Keratinocyte (primary cell): ENCODE data around the gene FBXO31. TPM values are rescaled to one million over a fixed set of nuclear protein-coding genes. Genes with fewer than 3 reads are reported as not detected.

ENCODE experiments used
- DNase-seq: peaks from one replicate; pipeline ENCODE4 v3.0.0-alpha.2; 2011; ENCODE audit warnings: low read depth, missing footprints, low spot score
- FAIRE-seq: peaks from 2 replicates; lab custom pipeline; 2011; peaks lifted over from hg19 to GRCh38; lab: Jason Lieb, UNC
- H2AFZ ChIP-seq: 2 replicates; pipeline ENCODE4 v1.6.0; 2012; ENCODE audit warnings: low read length, control low read depth, inconsistent platforms; ENCODE audit not compliant: control insufficient read depth
- H3K27ac ChIP-seq: 2 replicates; pipeline ENCODE4 v1.5.1; 2011; ENCODE audit warnings: low read length; ENCODE audit not compliant: control insufficient read depth, insufficient read depth
- H3K27me3 ChIP-seq: 3 replicates; pipeline ENCODE4 v1.6.0; 2011; ENCODE audit warnings: low read length; ENCODE audit not compliant: control insufficient read depth, insufficient read depth; ENCODE audit errors: extremely low read depth
- H3K36me3 ChIP-seq, 2 experiments: 2 replicates in 1 of 2; 3 replicates in 1 of 2; pipeline ENCODE4 v1.5.1; 2011; ENCODE audit warnings: low read length in 2 of 2, mild to moderate bottlenecking in 1 of 2; ENCODE audit not compliant: control insufficient read depth in 2 of 2, insufficient read depth in 2 of 2; ENCODE audit errors: extremely low read depth in 1 of 2
- H3K4me1 ChIP-seq: 3 replicates; pipeline ENCODE4 v1.5.1; 2011; ENCODE audit warnings: low read length; ENCODE audit not compliant: control insufficient read depth, insufficient read depth; ENCODE audit errors: extremely low read depth
- H3K4me2 ChIP-seq: 3 replicates; pipeline ENCODE4 v1.6.0; 2011; ENCODE audit warnings: low read depth, low read length; ENCODE audit not compliant: control insufficient read depth, insufficient read depth; ENCODE audit errors: extremely low read depth
- H3K4me3 ChIP-seq, 3 experiments: fragments of 200-600 bp in 1 of 3; sonication (generic) in 1 of 3; 2 replicates in 2 of 3; 3 replicates in 1 of 3; pipeline ENCODE4 v1.5.1; 2011 to 2016; ENCODE audit warnings: low read length in 3 of 3, mild to moderate bottlenecking in 3 of 3, control low read depth in 2 of 3, inconsistent platforms in 1 of 3, low read depth in 1 of 3, mixed read lengths in 1 of 3, mixed run types in 1 of 3, moderate library complexity in 1 of 3; ENCODE audit not compliant: control insufficient read depth in 2 of 3, insufficient read depth in 2 of 3; ENCODE audit errors: extremely low read depth in 1 of 3
- H3K79me2 ChIP-seq: 2 replicates; pipeline ENCODE4 v1.6.0; 2012; ENCODE audit warnings: low read length; ENCODE audit not compliant: control insufficient read depth, insufficient read depth
- H3K9ac ChIP-seq: 3 replicates; pipeline ENCODE4 v1.6.0; 2011; ENCODE audit warnings: low read length; ENCODE audit not compliant: control insufficient read depth, insufficient read depth; ENCODE audit errors: extremely low read depth
- H3K9me1 ChIP-seq: 3 replicates; pipeline ENCODE4 v1.6.0; 2011; ENCODE audit warnings: low read length; ENCODE audit not compliant: control insufficient read depth, insufficient read depth; ENCODE audit errors: extremely low read depth
- H3K9me3 ChIP-seq: 2 replicates; pipeline ENCODE4 v1.5.1; 2012; ENCODE audit warnings: low read depth, low read length; ENCODE audit not compliant: control insufficient read depth
- H4K20me1 ChIP-seq: 3 replicates; pipeline ENCODE4 v1.6.0; 2011; ENCODE audit warnings: low read length; ENCODE audit not compliant: control insufficient read depth, insufficient read depth; ENCODE audit errors: extremely low read depth
- EZH2 ChIP-seq: IDR thresholded peaks from one replicate; pipeline ENCODE4 v1.6.1; 2012; ENCODE audit warnings: inconsistent platforms, mild to moderate bottlenecking, low read length, moderate library complexity
- dilution Hi-C: fragments of 300-500 bp; cut with MboI; formaldehyde crosslinking; loops from one replicate; pipeline ENCODE4 v1.7.0; 2020; ENCODE audit warnings: low sequenced_read_pairs; ENCODE audit not compliant: extremely low pct_ligation_motif_present
- polyA plus RNA-seq, 5 experiments: library from polyadenylated mRNA; depleted of rRNA in 3 of 5; stranded (reverse) in 3 of 5; stranded (forward) in 1 of 5; unstranded in 1 of 5; fragments of >200 nt; gene quantifications; 1 replicate in 1 of 5; 2 replicates in 3 of 5; 3 replicates in 1 of 5; pipeline versions ENCODE4 v1.2.1 to v1.2.3, GENCODE V29; 2011 to 2012; ENCODE audit warnings: missing spikeins in 2 of 5, low read depth in 1 of 5, low replicate concordance in 1 of 5
- TF ChIP-seq, protein P1 (sequence below), 3 experiments: IDR thresholded peaks in 1 of 3; conservative IDR thresholded peaks in 1 of 3; optimal IDR thresholded peaks in 1 of 3; 2 replicates in 2 of 3; 3 replicates in 1 of 3; pipeline versions ENCODE3 to v1.5.1; 2011; ENCODE audit warnings: low read length in 3 of 3, mild to moderate bottlenecking in 3 of 3, moderate library complexity in 2 of 3, control low read depth in 1 of 3, inconsistent platforms in 1 of 3; ENCODE audit not compliant: insufficient read depth in 2 of 3; ENCODE audit errors: extremely low read depth in 1 of 3

FBXO31 gene
- polyA plus RNA-seq, 1 donor (not counting 4 experiments of a cell fraction or from before 2014, with no cell fraction given), result 17.0 TPM

GRCh38 chr16:87331241-87331801, 52.3 kb downstream of the FBXO31 start:
- TF ChIP-seq, protein P1, sequence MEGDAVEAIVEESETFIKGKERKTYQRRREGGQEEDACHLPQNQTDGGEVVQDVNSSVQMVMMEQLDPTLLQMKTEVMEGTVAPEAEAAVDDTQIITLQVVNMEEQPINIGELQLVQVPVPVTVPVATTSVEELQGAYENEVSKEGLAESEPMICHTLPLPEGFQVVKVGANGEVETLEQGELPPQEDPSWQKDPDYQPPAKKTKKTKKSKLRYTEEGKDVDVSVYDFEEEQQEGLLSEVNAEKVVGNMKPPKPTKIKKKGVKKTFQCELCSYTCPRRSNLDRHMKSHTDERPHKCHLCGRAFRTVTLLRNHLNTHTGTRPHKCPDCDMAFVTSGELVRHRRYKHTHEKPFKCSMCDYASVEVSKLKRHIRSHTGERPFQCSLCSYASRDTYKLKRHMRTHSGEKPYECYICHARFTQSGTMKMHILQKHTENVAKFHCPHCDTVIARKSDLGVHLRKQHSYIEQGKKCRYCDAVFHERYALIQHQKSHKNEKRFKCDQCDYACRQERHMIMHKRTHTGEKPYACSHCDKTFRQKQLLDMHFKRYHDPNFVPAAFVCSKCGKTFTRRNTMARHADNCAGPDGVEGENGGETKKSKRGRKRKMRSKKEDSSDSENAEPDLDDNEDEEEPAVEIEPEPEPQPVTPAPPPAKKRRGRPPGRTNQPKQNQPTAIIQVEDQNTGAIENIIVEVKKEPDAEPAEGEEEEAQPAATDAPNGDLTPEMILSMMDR (optimal IDR thresholded peaks at IDR 0.05 in 1 of 3, IDR thresholded peaks at IDR 0.05 in 1 of 3, conservative IDR thresholded peaks at IDR 0.05 in 1 of 3; ENCODE audit: extremely low read depth in 1 of 3, insufficient read depth in 2 of 3, low read length in 3 of 3), result no peak
- no peak for TF ChIP-seq EZH2
- DNase-seq (no peak), FAIRE-seq (no peak)
- H3K79me2 ChIP-seq, result no peaks in the 10 kb centered on the region
- H3K4me2 ChIP-seq, result no peak overlapping the region
- H3K27ac ChIP-seq, result no peak overlapping the region
- peaks cover 4% of the 10 kb centered on the region for H4K20me1 ChIP-seq
- H3K27me3 ChIP-seq, result no peaks in the 10 kb centered on the region
- no peak overlapping the region for H3K9ac ChIP-seq
- H3K36me3 ChIP-seq, result peaks cover 27 to 39% of the 10 kb centered on the region in 2 experiments
- peaks cover 2% of the 10 kb centered on the region for H3K9me1 ChIP-seq
- H3K4me1 ChIP-seq, result no peaks in the 10 kb centered on the region
- H2AFZ ChIP-seq, result no peak overlapping the region
- dilution Hi-C loops, result no loop called here
- no peaks in the 10 kb centered on the region for H3K9me3 ChIP-seq
- no peak overlapping the region for H3K4me3 ChIP-seq

DNA sequence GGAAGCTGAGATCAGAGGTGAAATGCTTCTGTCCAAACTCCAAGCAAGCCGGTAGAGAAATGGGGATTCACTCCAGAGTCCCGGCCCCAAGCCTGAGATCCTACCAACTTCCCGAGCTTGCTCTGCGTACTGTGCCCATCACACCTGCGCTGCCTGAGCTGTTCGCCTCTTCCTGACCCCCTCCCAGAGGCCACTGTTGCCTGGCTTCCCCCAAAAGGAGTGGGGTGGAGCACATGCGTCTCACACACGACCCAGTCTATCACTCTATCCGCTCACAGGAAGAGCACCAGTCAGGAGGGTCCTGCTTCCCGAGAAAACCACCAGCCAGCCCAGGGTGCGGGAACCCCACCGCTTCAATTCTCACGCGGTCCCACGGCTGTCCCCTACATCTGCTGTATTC, 52.9 kb downstream of the FBXO31 start:
- peaks cover 25 to 42% of the 10 kb centered on the region in 2 experiments for H3K36me3 ChIP-seq

More for the DNA sequence above, 52.9 kb downstream of the FBXO31 start:
- no peak overlapping the region for H3K4me3 ChIP-seq
- no peak overlapping the region for H3K9ac ChIP-seq
- H3K27me3 ChIP-seq, result no peaks in the 10 kb centered on the region
- no peaks in the 10 kb centered on the region for H3K79me2 ChIP-seq
- H3K4me2 ChIP-seq, result no peak overlapping the region
- FAIRE-seq, result no peak
- no peak for TF ChIP-seq EZH2
- TF ChIP-seq, protein P1 (optimal IDR thresholded peaks at IDR 0.05 in 1 of 3, IDR thresholded peaks at IDR 0.05 in 1 of 3, conservative IDR thresholded peaks at IDR 0.05 in 1 of 3; ENCODE audit: extremely low read depth in 1 of 3, insufficient read depth in 2 of 3, low read length in 3 of 3), result no peak
- H3K9me3 ChIP-seq, result no peaks in the 10 kb centered on the region
- dilution Hi-C loops, result no loop called here
- H3K27ac ChIP-seq, result no peak overlapping the region
- peaks cover 2% of the 10 kb centered on the region for H3K9me1 ChIP-seq
- no peak overlapping the region for H2AFZ ChIP-seq
- H3K4me1 ChIP-seq, result no peaks in the 10 kb centered on the region
- peaks cover 6% of the 10 kb centered on the region for H4K20me1 ChIP-seq
- no peak for DNase-seq
